GM23248 (cell line): ENCODE measurements around the gene HABP4.

ENCODE experiments used
- EZH2 ChIP-seq: fragments of 200-600 bp; sonication (generic); IDR thresholded peaks from 2 replicates; pipeline ENCODE4 v1.6.1; 2018; ENCODE audit warnings: antibody characterized with exemption, mild to moderate bottlenecking; ENCODE audit not compliant: insufficient read depth, poor library complexity, severe bottlenecking
- EZH2phosphoT487 ChIP-seq: fragments of 200-600 bp; sonication (generic); IDR thresholded peaks from 2 replicates; pipeline ENCODE4 v1.6.1; 2018; ENCODE audit warnings: antibody characterized with exemption, moderate library complexity, mild to moderate bottlenecking, low read depth; ENCODE audit not compliant: insufficient read depth

DNA sequence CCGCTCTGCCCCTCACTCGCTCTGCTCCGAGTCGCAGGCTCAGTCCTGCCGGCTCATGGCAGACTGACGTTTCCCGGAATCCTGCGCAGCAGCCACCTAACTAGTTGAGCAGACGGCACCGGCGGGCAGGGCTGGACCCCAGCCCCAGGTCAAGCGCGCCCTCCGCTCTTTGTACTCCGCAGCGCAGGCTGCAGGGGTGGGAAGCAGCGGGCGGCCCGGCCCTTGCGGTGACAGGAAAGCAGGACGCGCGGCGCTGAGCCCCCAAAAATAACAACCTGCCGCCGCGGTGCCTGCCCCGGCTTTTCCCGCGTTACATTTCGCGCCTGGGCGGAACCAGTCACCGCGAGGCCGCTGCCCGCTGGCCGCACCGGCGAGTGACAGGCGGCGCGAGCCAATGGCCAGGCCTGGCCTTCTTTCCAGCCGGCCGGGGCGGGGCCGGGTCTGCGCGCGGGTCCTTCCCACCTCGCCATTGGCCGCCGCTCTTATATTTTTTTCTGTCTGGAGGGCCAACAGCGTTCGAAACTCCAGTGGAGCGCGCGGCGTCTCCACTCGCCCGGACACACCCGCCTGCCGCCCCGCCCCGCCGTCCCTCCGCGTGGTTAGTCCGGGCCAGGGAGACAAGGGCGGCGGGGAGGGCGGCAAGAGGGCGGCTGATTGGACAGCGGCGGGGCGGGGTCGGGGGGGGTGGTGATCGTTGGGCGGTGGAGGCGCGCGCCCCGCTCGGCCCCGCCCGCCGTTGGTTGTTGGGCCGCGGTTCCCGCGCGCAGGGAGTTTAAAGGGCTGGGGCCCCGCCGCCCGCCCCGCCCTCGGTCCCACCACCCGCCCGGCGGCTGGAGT, 31.7 kb upstream of the HABP4 start, which contains the start of gene ZNF367:
- TF ChIP-seq EZH2 (no peak), EZH2phosphoT487 (no peak)
